ENCODE results near the gene GPC5.

GRCh38 chr13:91909617-91910016, 511.2 kb downstream of the GPC5 start:
- no peak for TF ChIP-seq EZH2 (IDR thresholded peaks at IDR 0.05; ENCODE audit: borderline replicate concordance, low read depth, low read length, poor library complexity, severe bottlenecking)
- no peak for TF ChIP-seq CTCF (conservative IDR thresholded peaks at IDR 0.05; ENCODE audit: low read depth, low read length)

All from A673 (cell line).